Measurements from ENCODE around the gene SPATA1. TPM values are rescaled to one million over a fixed set of nuclear protein-coding genes. Genes with fewer than 3 reads are reported as not detected.
A peak's percentile ranks its signal among the peaks of the same experiment; 100 is the strongest.

The SPATA1 gene
- total and polyA plus RNA-seq, 2 of the 4 experiments (the other 2 are of a cell fraction) = under 0.01 to 0.56 TPM

- Histone ChIP-seq H3K4me3 (ENCODE audit: insufficient read depth, low read depth, low read length) (no peak overlapping the region), H3K4me1 (ENCODE audit: control insufficient read depth, insufficient read depth, low read length) (peaks cover 3% of the 10 kb centered on the region), H3K4me2 (ENCODE audit: low read depth, low read length) (peak overlapping the region; percentile 30), H3K4ac (ENCODE audit: low read depth, low read length) (peak overlapping the region; percentile 82), H4K8ac (ENCODE audit: low read depth in 2 of 2, low read length in 2 of 2) (peak overlapping the region in 1 of 2 experiments; percentile 71; a peak in 2 of 4 replicates), H4K20me1 (ENCODE audit: insufficient read depth, low read length) (peaks cover 4% of the 10 kb centered on the region), H2BK5ac (ENCODE audit: low read depth, low read length, poor library complexity, severe bottlenecking) (peak overlapping the region; percentile 81), H2BK20ac (ENCODE audit: low read depth, low read length) (peak overlapping the region; percentile 75), H3K9me1 (ENCODE audit: insufficient read depth, low read length) (peaks cover 4% of the 10 kb centered on the region; the same call in 1 of the 2 replicates), H2AK9ac (replicated peaks; ENCODE audit: low read depth, low read length, poor library complexity) (peak overlapping the region; percentile 26), H2AK5ac (ENCODE audit: low read depth, low read length) (peak overlapping the region; percentile 86; the same call in 1 of the 2 replicates), H3K9me3 (ENCODE audit: control insufficient read depth, insufficient read depth, low read length) (no peaks in the 10 kb centered on the region), H3K79me1 (ENCODE audit: low read depth in 1 of 2, low read length in 2 of 2) (peaks cover 4 to 48% of the 10 kb centered on the region in 2 experiments; a peak in 3 of 4 replicates), H2AFZ (replicated peaks; ENCODE audit: low read length, poor library complexity) (no peak overlapping the region), H3K27ac (ENCODE audit: insufficient read depth, low read length) (peak overlapping the region; percentile 1; the same call in 1 of the 2 replicates), H3K9ac (ENCODE audit: low read depth, low read length) (no peak overlapping the region), H3K36me3 (ENCODE audit: control insufficient read depth, insufficient read depth, low read length) (peaks cover 11% of the 10 kb centered on the region), H3K14ac (replicated peaks; ENCODE audit: low read depth, low read length) (0 out of 2 replicates have a peak overlapping the region, but pooled peaks have one; percentile 62), H3K23ac (ENCODE audit: low read depth, low read length) (peak overlapping the region; percentile 81; the same call in 1 of the 2 replicates), H4K91ac (ENCODE audit: insufficient read depth, low read depth, low read length) (0 out of 2 replicates have a peak overlapping the region, but pooled peaks have one; percentile 6), H3K18ac (ENCODE audit: low read depth, low read length) (no peak overlapping the region), H3K27me3 (ENCODE audit: control insufficient read depth, insufficient read depth, low read length) (no peaks in the 10 kb centered on the region), H2BK15ac (ENCODE audit: low read depth, low read length) (no peak overlapping the region), H2BK120ac (ENCODE audit: low read depth, low read length) (peak overlapping the region; percentile 84), H3K56ac (ENCODE audit: extremely low read depth, insufficient read depth, low read length) (no peak overlapping the region), H4K5ac (ENCODE audit: low read depth, low read length) (0 out of 2 replicates have a peak overlapping the region, but pooled peaks have one; percentile 4)
- DNase-seq (no peak), ATAC-seq (ENCODE audit: low read depth) (no peak)
- POLR2A ChIA-PET (ENCODE audit: unreplicated experiment) = no interaction called here
- TF ChIP-seq CEBPB (IDR thresholded peaks at IDR 0.05; ENCODE audit: low read depth, low read length) = no peak
- no peak for TF ChIP-seq NFE2L2 (IDR thresholded peaks at IDR 0.05; ENCODE audit: low read depth, low read length)
- TF ChIP-seq ELK1 (IDR thresholded peaks at IDR 0.05; ENCODE audit: borderline replicate concordance, low read depth, low read length) = no peak
- no peak for TF ChIP-seq USF2 (IDR thresholded peaks at IDR 0.05; ENCODE audit: low read depth, low read length)
- no peak for TF ChIP-seq CTCF (conservative IDR thresholded peaks at IDR 0.05; ENCODE audit: low read depth, low read length)
- no peak for TF ChIP-seq MAZ (IDR thresholded peaks at IDR 0.05; ENCODE audit: borderline replicate concordance, low read depth, low read length)
- no peak for TF ChIP-seq CHD1 (IDR thresholded peaks at IDR 0.05; ENCODE audit: low read depth, low read length)
- no peak for TF ChIP-seq POLR2A (IDR thresholded peaks at IDR 0.05; ENCODE audit: low read depth, low read length)
- no peak for TF ChIP-seq MAFK (IDR thresholded peaks at IDR 0.05; ENCODE audit: low read depth, low read length)
- TF ChIP-seq BHLHE40 (IDR thresholded peaks at IDR 0.05; ENCODE audit: low read depth, low read length) = no peak
- no peak for TF ChIP-seq SMC3 (IDR thresholded peaks at IDR 0.05; ENCODE audit: low read depth, low read length)
- no peak for TF ChIP-seq RAD21 (IDR thresholded peaks at IDR 0.05; ENCODE audit: low read length)
- no peak for TF ChIP-seq FOS (IDR thresholded peaks at IDR 0.05; ENCODE audit: low read depth, low read length)
- no peak for TF ChIP-seq RCOR1 (IDR thresholded peaks at IDR 0.05; ENCODE audit: insufficient replicate concordance, low read length)
- TF ChIP-seq RFX5 (IDR thresholded peaks at IDR 0.05; ENCODE audit: low read depth, low read length) = no peak
- TF ChIP-seq MXI1 (IDR thresholded peaks at IDR 0.05; ENCODE audit: borderline replicate concordance, low read depth, low read length) = no peak
- intact Hi-C loops (cut with micrococcal nuclease) (no loop called here), in situ Hi-C loops (cut with MboI; ENCODE audit: low sequenced_read_pairs) (no loop called here), dilution Hi-C loops (cut with HindIII; ENCODE audit: low sequenced_read_pairs, unreplicated experiment) (no loop called here)
- BruUV-seq (replicated peaks) = no TSS peak
- CTCF ChIA-PET = interaction anchor here (0.6 kb wide), 1 partner anchor 12 kb away, joined by 5 read pairs; no protein-coding TSS in a partner anchor
- no CpG with 5 or more reads among the region's 2 CpGs for WGBS, 2 experiments (ENCODE audit: extremely low coverage in 2 of 2, insufficient read length in 1 of 2)
These were observed 24.9 kb upstream of the SPATA1 start for GRCh38 chr1:84481317-84481716.
